HEK293 (cell line): Measurements from ENCODE around the gene BRMS1.

Source experiments
- CTCF ChIA-PET: fragments of 350-600 bp; formaldehyde crosslinking; extraction: SDS; loops from one replicate; lab custom pipeline; 2021; ENCODE audit warnings: antibody characterized with exemption; lab: Yijun Ruan, JAX
- POLR2A ChIA-PET: fragments of 300-600 bp; formaldehyde crosslinking; extraction: SDS; loops from one replicate; lab custom pipeline; 2020; ENCODE audit warnings: antibody characterized with exemption, inconsistent platforms; lab: Yijun Ruan, JAX
- H3K27ac ChIP-seq: fragments of 200-500 bp; sonication (Bioruptor generic); 2 replicates; pipeline ENCODE4 v1.5.1; 2014; ENCODE audit warnings: low read depth, low read length, control low read depth, inconsistent platforms; ENCODE audit errors: extremely low read depth
- H3K36me3 ChIP-seq, 2 experiments: fragments of 200-500 bp in 1 of 2; sonication (Bioruptor generic) in 1 of 2; 1 replicate in 1 of 2; 2 replicates in 1 of 2; pipeline ENCODE4 v1.5.1; 2014 to 2017; ENCODE audit warnings: inconsistent platforms in 2 of 2, low read length in 2 of 2; ENCODE audit not compliant: control insufficient read depth in 2 of 2, insufficient read depth in 1 of 2
- H3K4me1 ChIP-seq: fragments of 200-500 bp; sonication (Bioruptor generic); 2 replicates; pipeline ENCODE4 v1.5.1; 2014; ENCODE audit warnings: mild to moderate bottlenecking, low read length, inconsistent platforms; ENCODE audit not compliant: control insufficient read depth, insufficient read depth
- H3K4me3 ChIP-seq: 2 replicates; pipeline ENCODE4 v1.5.1; 2011; ENCODE audit warnings: low read depth, mild to moderate bottlenecking, control low read depth, low read length, moderate library complexity
- H3K9me3 ChIP-seq: fragments of 200-500 bp; sonication (Bioruptor generic); 2 replicates; pipeline ENCODE4 v1.5.1; 2014; ENCODE audit warnings: low read depth, low read length, inconsistent platforms; ENCODE audit not compliant: control insufficient read depth, insufficient read depth
- EGR2 ChIP-seq: fragments of 450-650 bp; formaldehyde crosslinking; IDR thresholded peaks from 2 replicates; pipeline ENCODE4 v1.5.1; 2016; ENCODE audit warnings: low read depth, missing biosample characterization, missing genetic modification characterization
- PBX3 ChIP-seq: sonication (generic); formaldehyde crosslinking; IDR thresholded peaks from 2 replicates; pipeline ENCODE4 v1.8.1; 2022; ENCODE audit warnings: mild to moderate bottlenecking, moderate library complexity, missing genetic modification reagents
- SALL2 ChIP-seq: fragments of 450-650 bp; formaldehyde crosslinking; IDR thresholded peaks from 2 replicates; pipeline ENCODE4 v1.5.0; 2017; ENCODE audit warnings: missing biosample characterization, mild to moderate bottlenecking, missing genetic modification characterization, borderline replicate concordance
- WT1 ChIP-seq: fragments of 450-650 bp; formaldehyde crosslinking; IDR thresholded peaks from 2 replicates; pipeline ENCODE4 v1.5.1; 2016; ENCODE audit warnings: missing biosample characterization, missing genetic modification characterization
- ZBTB20 ChIP-seq: fragments of 450-650 bp; formaldehyde crosslinking; IDR thresholded peaks from 2 replicates; pipeline ENCODE4 v1.5.1; 2016; ENCODE audit warnings: missing biosample characterization, missing genetic modification characterization
- ZFHX2 ChIP-seq: fragments of 450-650 bp; formaldehyde crosslinking; conservative IDR thresholded peaks from 2 replicates; pipeline ENCODE4 v1.5.1; 2016; ENCODE audit warnings: missing biosample characterization, missing genetic modification characterization
- ZNF10 ChIP-seq: fragments of 450-650 bp; formaldehyde crosslinking; IDR thresholded peaks from 2 replicates; pipeline ENCODE4 v1.5.1; 2017; ENCODE audit warnings: missing biosample characterization, missing genetic modification characterization
- ZNF16 ChIP-seq: fragments of 450-650 bp; formaldehyde crosslinking; IDR thresholded peaks from 2 replicates; pipeline ENCODE4 v1.5.1; 2016; ENCODE audit warnings: low read depth, missing biosample characterization, missing genetic modification characterization
- ZNF18 ChIP-seq: fragments of 450-650 bp; formaldehyde crosslinking; IDR thresholded peaks from 2 replicates; pipeline ENCODE4 v1.5.1; 2016; ENCODE audit warnings: missing biosample characterization, missing genetic modification characterization
- ZNF184 ChIP-seq: fragments of 450-650 bp; IDR thresholded peaks from 2 replicates; pipeline ENCODE4 v1.5.1; 2018; ENCODE audit warnings: missing biosample characterization, mild to moderate bottlenecking, missing genetic modification characterization
- ZNF2 ChIP-seq: fragments of 450-650 bp; formaldehyde crosslinking; IDR thresholded peaks from 2 replicates; pipeline ENCODE4 v1.5.1; 2016; ENCODE audit warnings: missing biosample characterization, missing genetic modification characterization
- ZNF394 ChIP-seq: fragments of 450-650 bp; formaldehyde crosslinking; IDR thresholded peaks from 2 replicates; pipeline ENCODE4 v1.5.1; 2016; ENCODE audit warnings: missing biosample characterization, missing genetic modification characterization, mild to moderate bottlenecking, moderate library complexity, borderline replicate concordance
- ZNF560 ChIP-seq: fragments of 450-650 bp; formaldehyde crosslinking; IDR thresholded peaks from 2 replicates; pipeline ENCODE4 v1.5.1; 2017; ENCODE audit warnings: missing biosample characterization, missing genetic modification characterization, borderline replicate concordance
- ZNF561 ChIP-seq: fragments of 450-650 bp; IDR thresholded peaks from 2 replicates; pipeline ENCODE4 v1.5.1; 2018; ENCODE audit warnings: missing biosample characterization, missing genetic modification characterization, borderline replicate concordance
- ZNF639 ChIP-seq: fragments of 450-650 bp; formaldehyde crosslinking; IDR thresholded peaks from 2 replicates; pipeline ENCODE4 v1.5.1; 2016; ENCODE audit warnings: missing biosample characterization, missing genetic modification characterization
- ZNF792 ChIP-seq: fragments of 450-650 bp; formaldehyde crosslinking; IDR thresholded peaks from 2 replicates; pipeline ENCODE4 v1.5.1; 2016; ENCODE audit warnings: missing biosample characterization, missing genetic modification characterization
- TF ChIP-seq, protein P1 (sequence below): fragments of 450-650 bp; formaldehyde crosslinking; IDR thresholded peaks from 2 replicates; pipeline ENCODE4 v1.5.1; 2016; ENCODE audit warnings: missing biosample characterization, missing genetic modification characterization

BRMS1 gene

DNA sequence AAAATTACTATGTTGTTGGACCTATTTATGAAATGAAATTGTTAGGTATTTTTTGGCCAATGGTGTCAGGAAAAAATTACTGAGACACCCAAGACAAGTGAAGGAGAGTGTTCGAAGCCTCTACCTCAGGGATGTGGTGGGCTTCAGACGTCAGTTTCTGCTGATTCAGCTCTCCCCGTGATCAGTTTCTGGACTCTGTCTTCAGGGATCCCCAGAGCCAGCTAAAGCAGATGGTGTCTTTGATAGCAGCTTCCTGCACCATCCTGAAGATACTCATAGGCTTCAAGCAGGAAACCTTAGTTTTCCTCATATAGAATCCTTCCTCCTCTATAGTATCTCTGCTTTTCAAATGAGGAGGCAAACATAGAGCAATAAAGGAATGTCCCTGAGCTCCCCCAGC, 35.4 kb downstream of the BRMS1 start:
- TF ChIP-seq ZNF184 (tag by site-specific recombination) (no peak), ZBTB20 (tag by site-specific recombination) (no peak), ZNF394 (tag by site-specific recombination) (no peak), ZNF792 (tag by site-specific recombination) (no peak), WT1 (no peak), ZNF10 (tag by site-specific recombination) (no peak), ZFHX2 (tag by site-specific recombination) (no peak), ZNF18 (tag by site-specific recombination) (no peak), ZNF561 (tag by site-specific recombination) (no peak), ZNF639 (no peak), ZNF16 (tag by site-specific recombination) (no peak), ZNF2 (no peak), PBX3 (no peak)
- TF ChIP-seq, protein P1, sequence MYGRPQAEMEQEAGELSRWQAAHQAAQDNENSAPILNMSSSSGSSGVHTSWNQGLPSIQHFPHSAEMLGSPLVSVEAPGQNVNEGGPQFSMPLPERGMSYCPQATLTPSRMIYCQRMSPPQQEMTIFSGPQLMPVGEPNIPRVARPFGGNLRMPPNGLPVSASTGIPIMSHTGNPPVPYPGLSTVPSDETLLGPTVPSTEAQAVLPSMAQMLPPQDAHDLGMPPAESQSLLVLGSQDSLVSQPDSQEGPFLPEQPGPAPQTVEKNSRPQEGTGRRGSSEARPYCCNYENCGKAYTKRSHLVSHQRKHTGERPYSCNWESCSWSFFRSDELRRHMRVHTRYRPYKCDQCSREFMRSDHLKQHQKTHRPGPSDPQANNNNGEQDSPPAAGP (tag by site-specific recombination), result no peak
- no peaks in the 10 kb centered on the region for H3K36me3 ChIP-seq
- H3K27ac ChIP-seq, result no peak overlapping the region
- H3K9me3 ChIP-seq, result no peaks in the 10 kb centered on the region
- ChIA-PET POLR2A (interaction anchor here (0.6 kb wide), 1 partner anchor 79 kb away, joined by 5 read pairs; no protein-coding TSS in a partner anchor), CTCF (interaction anchor here (1.0 to 1.5 kb wide), 4 partner anchors 15 to 55 kb away, joined by 3 to 5 read pairs (median 3); partner anchors contain the start of gene TMEM151A)
- no peaks in the 10 kb centered on the region for H3K4me1 ChIP-seq
- no peak overlapping the region for H3K4me3 ChIP-seq

- Histone ChIP-seq H3K4me3 (no peak overlapping the region), H3K4me1 (no peaks in the 10 kb centered on the region), H3K9me3 (no peaks in the 10 kb centered on the region), H3K27ac (no peak overlapping the region), H3K36me3 (no peaks in the 10 kb centered on the region)
- CTCF ChIA-PET, result interaction anchor here (0.6 to 3.2 kb wide), 3 partner anchors 9 to 19 kb away, joined by 3 to 18 read pairs (median 4); no protein-coding TSS in a partner anchor
- POLR2A ChIA-PET, result interaction anchor here (0.5 to 1.6 kb wide), 4 partner anchors 10 to 1403 kb away, joined by 3 to 7 read pairs (median 6); no protein-coding TSS in a partner anchor
- TF ChIP-seq SALL2 (no peak), ZFHX2 (tag by site-specific recombination) (peak; percentile 48), EGR2 (tag by site-specific recombination) (peak; percentile 53)
These were observed 42.2 kb downstream of the BRMS1 start for GRCh38 chr11:66302656-66303055.

GRCh38 chr11:66299186-66299585, 45.7 kb downstream of the BRMS1 start:
- POLR2A ChIA-PET, result interaction anchor here (2.8 kb wide), 1 partner anchor 10 kb away, joined by 13 read pairs; the partner anchor contains the start of gene YIF1A
- Histone ChIP-seq H3K4me3 (no peak overlapping the region), H3K36me3 (no peaks in the 10 kb centered on the region), H3K4me1 (no peaks in the 10 kb centered on the region), H3K27ac (no peak overlapping the region), H3K9me3 (no peaks in the 10 kb centered on the region)
- TF ChIP-seq ZFHX2 (tag by site-specific recombination) (peak; percentile 31; the same call in 1 of the 2 replicates), ZNF560 (tag by site-specific recombination) (no peak)
- CTCF ChIA-PET, result interaction anchor here (0.7 to 1.7 kb wide), 4 partner anchors 12 to 1164 kb away, joined by 3 to 11 read pairs (median 4); no protein-coding TSS in a partner anchor
